Stimulated activated CD4-positive, alpha-beta T cell treated with anti-CD3 and anti-CD28 coated beads, TNF-alpha, amount 100 ng/mL, for 4 hours (primary cell): ENCODE results near the gene SRGAP2B.
"Not testable (repeated sequence)": the region's sequence is repeated elsewhere in the genome, so short reads cannot be mapped to it uniquely, and the experiment has no call there.

Experiments
- DNase-seq, 3 experiments: peaks; one replicate each; pipeline ENCODE4 v3.0.0-alpha.2; 2020; ENCODE audit warnings: low read depth in 3 of 3

Gene SRGAP2B

GRCh38 chr1:145095284-145096057 lies at the start of gene SRGAP2B, which contains the start of gene FAM72D:
TSS of gene SRGAP2B (minus strand) at chr1:145095328. CDS start at chr1:145092901, 2,427 bp downstream.
TSS of gene FAM72D (plus strand) at chr1:145095974. CDS start at chr1:145096848, 874 bp downstream.
- DNase-seq: not testable (repeated sequence)

- not testable (repeated sequence) for DNase-seq
Measured at GRCh38 chr1:145144264-145144913, 49.3 kb upstream of the SRGAP2B start.

- DNase-seq: not testable (repeated sequence)
Measured at GRCh38 chr1:145140549-145140948, 45.4 kb upstream of the SRGAP2B start.

GRCh38 chr1:145134476-145134875 lies 39.3 kb upstream of the SRGAP2B start:
- not testable (repeated sequence) for DNase-seq

GRCh38 chr1:145128697-145129469 lies 33.8 kb upstream of the SRGAP2B start:
- DNase-seq: not testable (repeated sequence)

- not testable (repeated sequence) for DNase-seq
Measured at GRCh38 chr1:145127144-145127543, 32.0 kb upstream of the SRGAP2B start.

GRCh38 chr1:145125112-145125511 lies 30.0 kb upstream of the SRGAP2B start:
- not testable (repeated sequence) for DNase-seq

- not testable (repeated sequence) for DNase-seq
Measured at GRCh38 chr1:145123992-145124641, 29.0 kb upstream of the SRGAP2B start.

- DNase-seq: not testable (repeated sequence)
Measured at GRCh38 chr1:145123062-145123395, 27.9 kb upstream of the SRGAP2B start.

- DNase-seq: not testable (repeated sequence)
Measured at GRCh38 chr1:145122344-145123061, 27.4 kb upstream of the SRGAP2B start.

- not testable (repeated sequence) for DNase-seq
Measured at GRCh38 chr1:145119842-145120241, 24.7 kb upstream of the SRGAP2B start.

GRCh38 chr1:145115587-145116493 lies 20.7 kb upstream of the SRGAP2B start:
- not testable (repeated sequence) for DNase-seq

- not testable (repeated sequence) for DNase-seq
Measured at GRCh38 chr1:145114560-145115057, 19.5 kb upstream of the SRGAP2B start.

GRCh38 chr1:145112703-145113102 lies 17.6 kb upstream of the SRGAP2B start:
- DNase-seq: not testable (repeated sequence)

- DNase-seq: not testable (repeated sequence)
Measured at GRCh38 chr1:145111674-145112073, 16.5 kb upstream of the SRGAP2B start.

- not testable (repeated sequence) for DNase-seq
Measured at GRCh38 chr1:145103294-145103693, 8.2 kb upstream of the SRGAP2B start.

GRCh38 chr1:145101725-145102124 lies 6.6 kb upstream of the SRGAP2B start:
- not testable (repeated sequence) for DNase-seq

- not testable (repeated sequence) for DNase-seq
Measured at GRCh38 chr1:145094655-145095211, 395 bp downstream of the SRGAP2B start.

- not testable (repeated sequence) for DNase-seq
Measured at GRCh38 chr1:145093517-145094149, 1.5 kb downstream of the SRGAP2B start.
